Transverse colon (tissue), 4 donors: ENCODE measurements around the gene TRUB2. TPM values are rescaled to one million over a fixed set of nuclear protein-coding genes. Genes with fewer than 3 reads are reported as not detected.
"Not testable (repeated sequence)": the region's sequence is repeated elsewhere in the genome, so short reads cannot be mapped to it uniquely, and the experiment has no call there.

Source experiments
- DNase-seq: peaks from one replicate; pipeline ENCODE4 v3.0.0-alpha.2; 2019
- H3K27ac ChIP-seq, 4 donors: fragments of 200-600 bp; sonication (generic); 2 replicates each; pipeline ENCODE4 v1.5.1; 2016 to 2018; ENCODE audit warnings: inconsistent platforms in 4 of 4
- H3K27me3 ChIP-seq: fragments of 200-600 bp; sonication (generic); 2 replicates; pipeline ENCODE4 v1.5.1; 2017; ENCODE audit warnings: inconsistent platforms
- H3K36me3 ChIP-seq, 4 donors: fragments of 200-600 bp; sonication (generic); 2 replicates each; pipeline ENCODE4 v1.5.1; 2017 to 2019; ENCODE audit warnings: inconsistent platforms in 4 of 4
- H3K4me1 ChIP-seq, 4 donors: fragments of 200-600 bp; sonication (generic); 2 replicates each; pipeline ENCODE4 v1.5.1; 2017 to 2020; ENCODE audit warnings: inconsistent platforms in 4 of 4
- H3K4me3 ChIP-seq, 4 donors: fragments of 200-600 bp; sonication (generic); 1 replicate in 1 of 4; 2 replicates in 3 of 4; pipeline versions ENCODE4 v1.5.1 to v1.6.1; 2017 to 2019; ENCODE audit warnings: inconsistent platforms in 4 of 4
- H3K9me3 ChIP-seq, 2 donors: fragments of 200-600 bp; sonication (generic); 2 replicates each; pipeline ENCODE4 v1.5.1; 2017 to 2019; ENCODE audit warnings: inconsistent platforms in 2 of 2
- EP300 ChIP-seq: sonication (generic); formaldehyde crosslinking; IDR thresholded peaks from one replicate; pipeline ENCODE4 v1.6.1; 2017; ENCODE audit warnings: antibody characterized with exemption, low read depth
- POLR2A ChIP-seq: fragments of 450-650 bp; IDR thresholded peaks from one replicate; pipeline ENCODE4 v1.6.1; 2016; ENCODE audit warnings: antibody characterized with exemption, mild to moderate bottlenecking, moderate library complexity
- POLR2AphosphoS5 ChIP-seq, 3 donors: sonication (generic); formaldehyde crosslinking; IDR thresholded peaks; one replicate each; pipeline ENCODE4 v1.6.1; 2016; ENCODE audit warnings: antibody characterized with exemption in 3 of 3
- WGBS, 2 donors: methylation state at CpG; one replicate each; pipeline ENCODE4 v1.1.5; 2018; ENCODE audit warnings: low coverage in 1 of 2; 5-methylcytosine and 5-hydroxymethylcytosine counted together
- in situ Hi-C, 4 donors: fragments of 200-750 bp; cut with MboI; loops; one replicate each; pipeline versions ENCODE4 v1.15.0 to v1.15.1; 2017; ENCODE audit warnings: low sequenced_read_pairs in 3 of 4, low pct_ligation_motif_present in 1 of 4, low pct_unique_long_range_greater_than_20kb in 1 of 4
- intact Hi-C: fragments of 100-400 bp; cut with DNase I; formaldehyde crosslinking; loops from one replicate; pipeline ENCODE4 v1.15.1; 2023; ENCODE audit warnings: low total_unique reads
- total RNA-seq, 4 donors: library from RNA; depleted of rRNA; stranded (reverse); fragments of >200 nt; gene quantifications; one replicate each; pipeline ENCODE4 v1.1.0, GENCODE V29; 2016
- TF ChIP-seq, protein P1 (sequence below), 5 experiments: fragments of 200-600 bp in 3 of 5; fragments of 450-650 bp in 2 of 5; sonication (generic) in 3 of 5; IDR thresholded peaks; 1 replicate in 2 of 5; 2 replicates in 3 of 5; pipeline ENCODE4 v1.5.1; 2016 to 2017; ENCODE audit warnings: antibody characterized with exemption in 5 of 5, inconsistent platforms in 3 of 5, mild to moderate bottlenecking in 2 of 5, moderate library complexity in 1 of 5

TRUB2 gene
- total RNA-seq, 4 donors from 2014 or later: 6.0 to 47.0 (median 12.5) TPM

GRCh38 chr9:128285033-128285784 lies 37.0 kb downstream of the TRUB2 start:
- TF ChIP-seq, protein P1, sequence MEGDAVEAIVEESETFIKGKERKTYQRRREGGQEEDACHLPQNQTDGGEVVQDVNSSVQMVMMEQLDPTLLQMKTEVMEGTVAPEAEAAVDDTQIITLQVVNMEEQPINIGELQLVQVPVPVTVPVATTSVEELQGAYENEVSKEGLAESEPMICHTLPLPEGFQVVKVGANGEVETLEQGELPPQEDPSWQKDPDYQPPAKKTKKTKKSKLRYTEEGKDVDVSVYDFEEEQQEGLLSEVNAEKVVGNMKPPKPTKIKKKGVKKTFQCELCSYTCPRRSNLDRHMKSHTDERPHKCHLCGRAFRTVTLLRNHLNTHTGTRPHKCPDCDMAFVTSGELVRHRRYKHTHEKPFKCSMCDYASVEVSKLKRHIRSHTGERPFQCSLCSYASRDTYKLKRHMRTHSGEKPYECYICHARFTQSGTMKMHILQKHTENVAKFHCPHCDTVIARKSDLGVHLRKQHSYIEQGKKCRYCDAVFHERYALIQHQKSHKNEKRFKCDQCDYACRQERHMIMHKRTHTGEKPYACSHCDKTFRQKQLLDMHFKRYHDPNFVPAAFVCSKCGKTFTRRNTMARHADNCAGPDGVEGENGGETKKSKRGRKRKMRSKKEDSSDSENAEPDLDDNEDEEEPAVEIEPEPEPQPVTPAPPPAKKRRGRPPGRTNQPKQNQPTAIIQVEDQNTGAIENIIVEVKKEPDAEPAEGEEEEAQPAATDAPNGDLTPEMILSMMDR (IDR thresholded peaks at IDR 0.05): no peak
- no peak for TF ChIP-seq POLR2AphosphoS5 (IDR thresholded peaks at IDR 0.05)
- no peak for TF ChIP-seq POLR2A
- no peak for TF ChIP-seq EP300
- intact Hi-C loops (loop anchor here (5.0 kb wide), 1 partner anchor 57 kb away; the partner anchor contains the start of gene SLC27A4), in situ Hi-C loops (no loop called here)
- WGBS, 2 donors: 89 to 92% methylated on average over 10 to 12 of the region's 12 CpGs
- peaks cover 0 to 8% (median 0%) of the 10 kb centered on the region in 4 donors for H3K36me3 ChIP-seq
- no peak for DNase-seq
- no peak overlapping the region for H3K4me3 ChIP-seq
- no peaks in the 10 kb centered on the region for H3K9me3 ChIP-seq
- H3K27ac ChIP-seq: no peak overlapping the region
- H3K4me1 ChIP-seq: no peaks in the 10 kb centered on the region
- no peaks in the 10 kb centered on the region for H3K27me3 ChIP-seq

GRCh38 chr9:128282500-128282899 lies 39.7 kb downstream of the TRUB2 start:
- Histone ChIP-seq H3K27ac (no peak overlapping the region), H3K9me3 (no peaks in the 10 kb centered on the region), H3K36me3 (peaks cover 0 to 8% (median 0%) of the 10 kb centered on the region in 4 donors), H3K4me1 (peaks cover under 1 to 2% (median under 1%) of the 10 kb centered on the region in 4 donors), H3K27me3 (no peaks in the 10 kb centered on the region), H3K4me3 (no peak overlapping the region)
- TF ChIP-seq POLR2AphosphoS5 (IDR thresholded peaks at IDR 0.05): no peak
- TF ChIP-seq, protein P1 (IDR thresholded peaks at IDR 0.05): no peak
- no peak for DNase-seq
- intact Hi-C loops (no loop called here), in situ Hi-C loops (no loop called here)
- WGBS, 2 donors: 96% methylated on average over 3 to 6 of the region's 6 CpGs

- in situ Hi-C loops (no loop called here), intact Hi-C loops (no loop called here)
- Histone ChIP-seq H3K36me3 (no peaks in the 10 kb centered on the region), H3K27ac (no peak overlapping the region), H3K9me3 (no peaks in the 10 kb centered on the region), H3K4me3 (no peak overlapping the region), H3K4me1 (peaks cover 10 to 13% (median 12%) of the 10 kb centered on the region in 4 donors), H3K27me3 (no peaks in the 10 kb centered on the region)
- 95 to 100% methylated on average over 3 to 5 of the region's 5 CpGs for WGBS, 2 donors
- no peak for TF ChIP-seq POLR2AphosphoS5 (IDR thresholded peaks at IDR 0.05)
- DNase-seq: no peak
Observed at GRCh38 chr9:128280084-128280622, 42.1 kb downstream of the TRUB2 start.

DNA sequence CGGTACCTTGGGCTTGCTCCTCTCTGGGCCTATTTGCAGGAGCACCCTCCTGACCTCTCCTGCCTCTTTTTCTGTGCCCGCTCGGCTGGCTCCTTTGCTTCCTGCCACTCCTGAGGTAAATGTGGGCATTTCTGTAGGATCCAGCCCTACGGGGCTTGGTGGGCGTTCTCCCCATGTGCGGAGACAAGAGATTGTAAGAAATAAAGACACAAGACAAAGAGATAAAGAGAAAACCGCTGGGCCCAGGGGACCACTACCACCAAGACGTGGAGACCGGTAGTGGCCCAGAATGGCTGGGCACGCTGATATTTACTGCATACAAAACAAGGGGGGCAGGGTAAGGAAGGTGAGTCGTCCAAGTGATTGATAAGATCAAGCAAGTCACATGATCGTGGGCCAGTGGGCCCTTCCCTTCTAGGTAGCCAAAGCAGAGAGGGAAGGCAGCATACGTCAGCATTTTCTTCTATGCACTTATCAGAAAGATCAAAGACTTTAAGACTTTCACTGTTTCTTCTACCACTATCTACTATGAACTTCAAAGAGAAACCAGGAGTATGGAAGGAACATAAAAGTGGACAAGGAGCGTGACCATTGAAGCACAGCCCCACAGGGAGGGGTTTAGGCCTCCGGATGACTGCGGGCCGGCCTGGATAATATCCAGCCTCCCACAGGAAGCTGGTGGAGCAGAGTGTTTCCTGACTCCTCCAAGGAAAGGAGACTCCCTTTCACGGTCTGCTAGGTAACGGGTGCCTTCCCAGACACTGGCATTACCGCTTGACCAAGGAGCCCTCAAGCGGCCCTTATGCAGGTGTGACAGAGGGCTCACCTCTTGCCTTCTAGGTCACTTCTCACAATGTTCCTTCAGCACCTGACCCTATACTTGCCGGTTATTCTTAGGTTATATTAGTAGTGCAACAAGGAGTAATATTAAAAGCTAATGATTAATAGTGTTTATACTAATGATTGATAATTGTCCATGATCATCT lies 42.9 kb downstream of the TRUB2 start:
- DNase-seq, intact Hi-C loops, H3K27ac ChIP-seq: not testable (repeated sequence)

More for the DNA sequence above, 42.9 kb downstream of the TRUB2 start:
- in situ Hi-C loops, H3K27me3 ChIP-seq, H3K9me3 ChIP-seq, H3K36me3 ChIP-seq, H3K4me3 ChIP-seq: not testable (repeated sequence)
- WGBS, 2 donors: 83 to 85% methylated on average over 8 to 22 of the region's 22 CpGs
- H3K4me1 ChIP-seq: peaks cover 10 to 21% (median 20%) of the 10 kb centered on the region in 4 donors
